H9 (cell line): ENCODE results near the gene ARHGAP10. TPM values are rescaled to one million over a fixed set of nuclear protein-coding genes. Genes with fewer than 3 reads are reported as not detected.

Experiments used
- DNase-seq: peaks from one replicate; pipeline ENCODE4 v3.0.0-alpha.2; 2017
- H2AFZ ChIP-seq: one replicate; pipeline ENCODE4 v1.6.1; 2013; ENCODE audit warnings: mild to moderate bottlenecking, low read length, control low read depth, moderate library complexity
- H2AK5ac ChIP-seq: 2 replicates; pipeline ENCODE4 v1.6.1; 2013; ENCODE audit warnings: low read length, control low read depth, mixed read lengths; ENCODE audit not compliant: insufficient read length
- H2BK120ac ChIP-seq: one replicate; pipeline ENCODE4 v1.6.1; 2013; ENCODE audit warnings: low read depth, mild to moderate bottlenecking, low read length, control low read depth, inconsistent platforms; ENCODE audit not compliant: poor library complexity, severe bottlenecking
- H2BK12ac ChIP-seq: 2 replicates; pipeline ENCODE4 v1.6.1; 2013; ENCODE audit warnings: low read length, control low read depth, mixed read lengths, low read depth; ENCODE audit not compliant: insufficient read length
- H2BK15ac ChIP-seq: 2 replicates; pipeline ENCODE4 v1.6.1; 2013; ENCODE audit warnings: low read depth, low read length, control low read depth
- H2BK20ac ChIP-seq: one replicate; pipeline ENCODE4 v1.6.1; 2013; ENCODE audit warnings: low read depth, mild to moderate bottlenecking, low read length, control low read depth, inconsistent platforms; ENCODE audit not compliant: poor library complexity, severe bottlenecking
- H2BK5ac ChIP-seq: 2 replicates; pipeline ENCODE4 v1.6.1; 2013; ENCODE audit warnings: low read length, control low read depth, mixed read lengths; ENCODE audit not compliant: insufficient read length
- H3K14ac ChIP-seq: 2 replicates; pipeline ENCODE4 v1.6.1; 2013; ENCODE audit warnings: low read length, control low read depth; ENCODE audit not compliant: insufficient read depth
- H3K18ac ChIP-seq: 2 replicates; pipeline ENCODE4 v1.6.1; 2013; ENCODE audit warnings: low read depth, mild to moderate bottlenecking, mixed read lengths, low read length, control low read depth; ENCODE audit not compliant: insufficient read length
- H3K23ac ChIP-seq: 2 replicates; pipeline ENCODE4 v1.6.1; 2013; ENCODE audit warnings: low read length, control low read depth, mixed read lengths, low read depth; ENCODE audit not compliant: insufficient read length
- H3K23me2 ChIP-seq: 2 replicates; pipeline ENCODE4 v1.6.1; 2013; ENCODE audit warnings: low read depth, mild to moderate bottlenecking, mixed read lengths, low read length, control low read depth; ENCODE audit not compliant: insufficient read length, poor library complexity, severe bottlenecking
- H3K27ac ChIP-seq: 2 replicates; pipeline ENCODE4 v1.5.1; 2013; ENCODE audit warnings: low read length, control low read depth, mixed read lengths, low read depth; ENCODE audit not compliant: insufficient read length
- H3K27me3 ChIP-seq: 2 replicates; pipeline ENCODE4 v1.6.1; 2013; ENCODE audit warnings: low read length, control low read depth, inconsistent platforms; ENCODE audit not compliant: insufficient read depth
- H3K4ac ChIP-seq: 2 replicates; pipeline ENCODE4 v1.6.1; 2013; ENCODE audit warnings: low read depth, mild to moderate bottlenecking, control low read depth, inconsistent platforms, low read length, moderate library complexity
- H3K4me1 ChIP-seq: 2 replicates; pipeline ENCODE4 v1.6.1; 2013; ENCODE audit warnings: low read length, control low read depth, inconsistent platforms; ENCODE audit not compliant: insufficient read depth
- H3K4me2 ChIP-seq: 2 replicates; pipeline ENCODE4 v1.6.1; 2013; ENCODE audit warnings: low read length, control low read depth, mixed read lengths; ENCODE audit not compliant: insufficient read length, insufficient read depth
- H3K56ac ChIP-seq: 2 replicates; pipeline ENCODE4 v1.6.1; 2013; ENCODE audit warnings: low read depth, mild to moderate bottlenecking, mixed read lengths, low read length, control low read depth; ENCODE audit not compliant: insufficient read length
- H3K79me1 ChIP-seq: 2 replicates; pipeline ENCODE4 v1.6.1; 2013; ENCODE audit warnings: low read depth, mild to moderate bottlenecking, moderate library complexity, low read length, control low read depth, inconsistent platforms; ENCODE audit not compliant: insufficient read depth, poor library complexity, severe bottlenecking
- H3K79me2 ChIP-seq: 2 replicates; pipeline ENCODE4 v1.6.1; 2013; ENCODE audit warnings: low read length, control low read depth, inconsistent platforms; ENCODE audit not compliant: insufficient read depth
- H3K9ac ChIP-seq: 2 replicates; pipeline ENCODE4 v1.6.1; 2013; ENCODE audit warnings: low read length, control low read depth, mixed read lengths; ENCODE audit not compliant: insufficient read length; ENCODE audit errors: extremely low read depth
- H3K9me3 ChIP-seq: one replicate; pipeline ENCODE4 v1.6.1; 2013; ENCODE audit warnings: low read depth, low read length, inconsistent platforms; ENCODE audit not compliant: control insufficient read depth
- H3T11ph ChIP-seq: one replicate; pipeline ENCODE4 v1.6.1; 2013; ENCODE audit warnings: mild to moderate bottlenecking, low read length, control low read depth, inconsistent platforms
- H4K20me1 ChIP-seq: one replicate; pipeline ENCODE4 v1.6.1; 2013; ENCODE audit not compliant: control insufficient read depth, insufficient read length, insufficient read depth
- H4K5ac ChIP-seq: 2 replicates; pipeline ENCODE4 v1.6.1; 2013; ENCODE audit warnings: low read depth, mild to moderate bottlenecking, mixed read lengths, low read length, control low read depth; ENCODE audit not compliant: insufficient read length
- H4K8ac ChIP-seq: replicated peaks from 2 replicates; pipeline ENCODE4 v1.6.1; 2013; ENCODE audit warnings: low read length, control low read depth, mixed read lengths, low read depth; ENCODE audit not compliant: insufficient read length
- H4K91ac ChIP-seq: 2 replicates; pipeline ENCODE4 v1.6.1; 2013; ENCODE audit warnings: low read depth, mild to moderate bottlenecking, moderate library complexity, mixed read lengths, low read length, control low read depth; ENCODE audit not compliant: insufficient read length
- H3K27ac Mint-ChIP-seq, 3 experiments: 2 replicates in 2 of 3; 3 replicates in 1 of 3; pipeline ENCODE4 v1.8.0; 2020 to 2021; ENCODE audit warnings: mixed read lengths in 3 of 3, mild to moderate bottlenecking in 1 of 3, moderate library complexity in 1 of 3
- H3K27me3 Mint-ChIP-seq: 2 replicates; pipeline ENCODE4 v1.8.0; 2021; ENCODE audit warnings: low read depth, mild to moderate bottlenecking, moderate library complexity, mixed read lengths
- H3K36me3 Mint-ChIP-seq, 3 experiments: 2 replicates in 2 of 3; 3 replicates in 1 of 3; pipeline ENCODE4 v1.8.0; 2020 to 2021; ENCODE audit warnings: low read depth in 3 of 3, mixed read lengths in 3 of 3; ENCODE audit not compliant: insufficient read depth in 1 of 3
- H3K4me1 Mint-ChIP-seq, 2 experiments: 2 replicates each; pipeline ENCODE4 v1.8.0; 2020; ENCODE audit warnings: mixed read lengths in 2 of 2
- H3K4me3 Mint-ChIP-seq, 2 experiments: 2 replicates in 1 of 2; 3 replicates in 1 of 2; pipeline ENCODE4 v1.8.0; 2020 to 2021; ENCODE audit warnings: mild to moderate bottlenecking in 2 of 2, mixed read lengths in 2 of 2, moderate library complexity in 1 of 2
- H3K9me3 Mint-ChIP-seq, 2 experiments: 2 replicates in 1 of 2; 3 replicates in 1 of 2; pipeline ENCODE4 v1.8.0; 2020; ENCODE audit warnings: mild to moderate bottlenecking in 2 of 2, mixed read lengths in 2 of 2, moderate library complexity in 1 of 2
- WGBS: extraction: QIAGEN DNeasy Blood & Tissue Kit; methylation state at CpG from one replicate; pipeline ENCODE4 v1.1.7; 2013; ENCODE audit warnings: missing lambda C conversion rate, low lambda C conversion rate, mixed read lengths; ENCODE audit not compliant: insufficient read length; ENCODE audit errors: extremely low coverage; 5-methylcytosine and 5-hydroxymethylcytosine counted together
- total RNA-seq: library from RNA; stranded (reverse); gene quantifications from 2 replicates; pipeline ENCODE4 v1.2.1, GENCODE V29; 2021
- TF ChIP-seq, protein P1 (sequence below): fragments of 200-600 bp; sonication (generic); conservative IDR thresholded peaks from 3 replicates; pipeline ENCODE4 v1.8.0; 2021; ENCODE audit warnings: antibody characterized with exemption, mild to moderate bottlenecking

ARHGAP10 gene
- total RNA-seq, 1 experiment from 2014 or later, result 7.8 TPM

DNA sequence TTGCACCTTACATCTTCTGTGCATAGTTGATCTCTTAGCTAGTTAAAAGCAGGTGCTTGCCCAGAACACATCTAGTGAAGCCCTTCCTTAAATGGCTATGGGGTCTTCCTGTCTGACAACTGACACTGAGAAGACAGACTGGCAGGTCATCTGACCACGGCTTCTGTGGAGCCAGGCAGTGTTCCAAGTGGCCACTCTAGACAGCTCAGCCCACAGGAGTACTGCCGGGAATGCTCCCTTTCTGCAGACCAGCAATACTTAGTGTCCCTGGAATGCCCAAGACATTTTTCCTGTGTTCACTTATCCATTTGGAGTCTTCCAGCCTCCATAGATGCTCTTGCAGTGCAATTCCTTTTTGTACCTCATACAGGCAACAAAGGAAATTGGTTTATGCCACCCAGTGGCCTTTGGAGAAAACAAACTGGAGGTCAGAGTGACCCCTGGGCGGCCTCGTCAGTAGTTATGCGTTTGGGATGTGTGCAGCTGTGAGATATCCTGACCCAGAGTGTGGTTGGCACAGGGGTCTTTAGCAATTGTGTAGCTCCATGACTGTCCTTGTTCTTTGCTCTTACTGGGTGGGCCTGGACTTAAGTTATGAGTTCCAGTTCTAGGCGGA lies 335.5 kb downstream of the ARHGAP10 start:
- H4K8ac ChIP-seq, result no peak overlapping the region
- H3K56ac ChIP-seq, result no peak overlapping the region
- H2AK5ac ChIP-seq, result no peak overlapping the region
- H3K36me3 Mint-ChIP-seq, result peaks cover 0 to under 1% (median 0%) of the 10 kb centered on the region in 3 experiments; a peak in 2 of 7 replicates
- H3K27me3 ChIP-seq, result no peaks in the 10 kb centered on the region
- H3K79me1 ChIP-seq, result no peaks in the 10 kb centered on the region
- no peak overlapping the region for H4K5ac ChIP-seq
- DNase-seq, result no peak
- no peak overlapping the region for H2BK5ac ChIP-seq
- no peaks in the 10 kb centered on the region for H3K27me3 Mint-ChIP-seq
- no peaks in the 10 kb centered on the region for H3K23me2 ChIP-seq
- H3T11ph ChIP-seq, result no peak overlapping the region
- H3K18ac ChIP-seq, result no peak overlapping the region
- no peaks in the 10 kb centered on the region for H3K4me1 ChIP-seq
- no peak overlapping the region for H3K9ac ChIP-seq
- H3K14ac ChIP-seq, result no peak overlapping the region
- H3K27ac ChIP-seq, result no peak overlapping the region
- H2BK120ac ChIP-seq, result no peak overlapping the region
- no CpG with 5 or more reads among the region's 6 CpGs for WGBS
- no peak overlapping the region for H3K4me2 ChIP-seq
- no peak overlapping the region for H2BK15ac ChIP-seq
- H2BK12ac ChIP-seq, result no peak overlapping the region
- no peaks in the 10 kb centered on the region for H3K9me3 Mint-ChIP-seq
- H3K9me3 ChIP-seq, result no peaks in the 10 kb centered on the region
- peak overlapping the region in 1 of 3 experiments; percentile 66; a peak in 2 of 7 replicates for H3K27ac Mint-ChIP-seq
- H4K91ac ChIP-seq, result no peak overlapping the region
- TF ChIP-seq, protein P1, sequence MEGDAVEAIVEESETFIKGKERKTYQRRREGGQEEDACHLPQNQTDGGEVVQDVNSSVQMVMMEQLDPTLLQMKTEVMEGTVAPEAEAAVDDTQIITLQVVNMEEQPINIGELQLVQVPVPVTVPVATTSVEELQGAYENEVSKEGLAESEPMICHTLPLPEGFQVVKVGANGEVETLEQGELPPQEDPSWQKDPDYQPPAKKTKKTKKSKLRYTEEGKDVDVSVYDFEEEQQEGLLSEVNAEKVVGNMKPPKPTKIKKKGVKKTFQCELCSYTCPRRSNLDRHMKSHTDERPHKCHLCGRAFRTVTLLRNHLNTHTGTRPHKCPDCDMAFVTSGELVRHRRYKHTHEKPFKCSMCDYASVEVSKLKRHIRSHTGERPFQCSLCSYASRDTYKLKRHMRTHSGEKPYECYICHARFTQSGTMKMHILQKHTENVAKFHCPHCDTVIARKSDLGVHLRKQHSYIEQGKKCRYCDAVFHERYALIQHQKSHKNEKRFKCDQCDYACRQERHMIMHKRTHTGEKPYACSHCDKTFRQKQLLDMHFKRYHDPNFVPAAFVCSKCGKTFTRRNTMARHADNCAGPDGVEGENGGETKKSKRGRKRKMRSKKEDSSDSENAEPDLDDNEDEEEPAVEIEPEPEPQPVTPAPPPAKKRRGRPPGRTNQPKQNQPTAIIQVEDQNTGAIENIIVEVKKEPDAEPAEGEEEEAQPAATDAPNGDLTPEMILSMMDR, result no peak
- H3K4me1 Mint-ChIP-seq, result peaks cover 12 to 23% of the 10 kb centered on the region in 2 experiments
- H2BK20ac ChIP-seq, result no peak overlapping the region
- no peak overlapping the region for H2AFZ ChIP-seq
- no peaks in the 10 kb centered on the region for H4K20me1 ChIP-seq
- H3K4me3 Mint-ChIP-seq, result no peak overlapping the region
- H3K4ac ChIP-seq, result no peak overlapping the region
- no peaks in the 10 kb centered on the region for H3K79me2 ChIP-seq
- no peak overlapping the region for H3K23ac ChIP-seq
